Activated CD8-positive, alpha-beta T cell treated with anti-CD3 and anti-CD28 coated beads for 36 hours (primary cell): ENCODE data around the gene MRPL43. TPM values are rescaled to one million over a fixed set of nuclear protein-coding genes. Genes with fewer than 3 reads are reported as not detected.

Experiments
- ATAC-seq: fragments of 200-7000 bp; cut with Tn5 transposase; one replicate; pipeline ENCODE4 v1.10.0; 2021; ENCODE audit warnings: mild to moderate bottlenecking, moderate library complexity
- CTCF ChIA-PET: fragments of 350-600 bp; sonication (Branson Sonifier 250); formaldehyde crosslinking; loops from one replicate; lab custom pipeline; 2021; ENCODE audit warnings: antibody characterized with exemption; lab: Charles Lee
- POLR2A ChIA-PET: fragments of 350-600 bp; sonication (Branson Sonifier 250); formaldehyde crosslinking; loops from one replicate; lab custom pipeline; 2021; ENCODE audit warnings: antibody characterized with exemption; lab: Charles Lee
- DNase-seq: peaks from one replicate; pipeline ENCODE4 v3.0.0-alpha.2; 2020
- H3K27ac Mint-ChIP-seq: one replicate; pipeline ENCODE4 v1.8.0; 2021; ENCODE audit warnings: mild to moderate bottlenecking, mixed read lengths
- H3K27me3 Mint-ChIP-seq: one replicate; pipeline ENCODE4 v1.8.0; 2021; ENCODE audit warnings: mixed read lengths
- H3K36me3 Mint-ChIP-seq: one replicate; pipeline ENCODE4 v1.8.0; 2021; ENCODE audit warnings: low read depth, mixed read lengths
- H3K4me1 Mint-ChIP-seq: one replicate; pipeline ENCODE4 v1.8.0; 2021; ENCODE audit warnings: low read depth, mixed read lengths
- H3K4me3 Mint-ChIP-seq: one replicate; pipeline ENCODE4 v1.8.0; 2021; ENCODE audit warnings: mild to moderate bottlenecking, moderate library complexity, mixed read lengths
- H3K9me3 Mint-ChIP-seq: one replicate; pipeline ENCODE4 v1.8.0; 2021; ENCODE audit warnings: mixed read lengths
- intact Hi-C: fragments of 100-400 bp; cut with micrococcal nuclease; formaldehyde crosslinking; loops from one replicate; pipeline ENCODE4 v1.10.0; 2022
- total RNA-seq, 2 experiments: library from RNA; stranded (reverse); gene quantifications; one replicate each; pipeline ENCODE4 v1.2.3, GENCODE V29; 2021
- TF ChIP-seq, protein P1 (sequence below): fragments of 200-600 bp; IDR thresholded peaks from one replicate; pipeline ENCODE4 v1.8.0; 2022; ENCODE audit warnings: antibody characterized with exemption, mild to moderate bottlenecking

Gene MRPL43
- total RNA-seq, 2 experiments from 2014 or later: 46.0 to 50.9 TPM

GRCh38 chr10:101022967-101023705 lies 35.8 kb upstream of the MRPL43 start:
- Mint-ChIP-seq H3K36me3 (no peaks in the 10 kb centered on the region), H3K4me3 (no peak overlapping the region), H3K27ac (no peak overlapping the region), H3K9me3 (no peaks in the 10 kb centered on the region), H3K4me1 (peaks cover 7% of the 10 kb centered on the region), H3K27me3 (peaks cover 20% of the 10 kb centered on the region)
- POLR2A ChIA-PET: no interaction called here
- CTCF ChIA-PET: interaction anchor here (2.0 to 9.8 kb wide), 2 partner anchors 6 to 44 kb away, joined by 5 to 147 read pairs; no protein-coding TSS in a partner anchor
- ATAC-seq (no peak), DNase-seq (no peak)
- intact Hi-C loops: no loop called here
- TF ChIP-seq, protein P1, sequence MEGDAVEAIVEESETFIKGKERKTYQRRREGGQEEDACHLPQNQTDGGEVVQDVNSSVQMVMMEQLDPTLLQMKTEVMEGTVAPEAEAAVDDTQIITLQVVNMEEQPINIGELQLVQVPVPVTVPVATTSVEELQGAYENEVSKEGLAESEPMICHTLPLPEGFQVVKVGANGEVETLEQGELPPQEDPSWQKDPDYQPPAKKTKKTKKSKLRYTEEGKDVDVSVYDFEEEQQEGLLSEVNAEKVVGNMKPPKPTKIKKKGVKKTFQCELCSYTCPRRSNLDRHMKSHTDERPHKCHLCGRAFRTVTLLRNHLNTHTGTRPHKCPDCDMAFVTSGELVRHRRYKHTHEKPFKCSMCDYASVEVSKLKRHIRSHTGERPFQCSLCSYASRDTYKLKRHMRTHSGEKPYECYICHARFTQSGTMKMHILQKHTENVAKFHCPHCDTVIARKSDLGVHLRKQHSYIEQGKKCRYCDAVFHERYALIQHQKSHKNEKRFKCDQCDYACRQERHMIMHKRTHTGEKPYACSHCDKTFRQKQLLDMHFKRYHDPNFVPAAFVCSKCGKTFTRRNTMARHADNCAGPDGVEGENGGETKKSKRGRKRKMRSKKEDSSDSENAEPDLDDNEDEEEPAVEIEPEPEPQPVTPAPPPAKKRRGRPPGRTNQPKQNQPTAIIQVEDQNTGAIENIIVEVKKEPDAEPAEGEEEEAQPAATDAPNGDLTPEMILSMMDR: no peak

DNA sequence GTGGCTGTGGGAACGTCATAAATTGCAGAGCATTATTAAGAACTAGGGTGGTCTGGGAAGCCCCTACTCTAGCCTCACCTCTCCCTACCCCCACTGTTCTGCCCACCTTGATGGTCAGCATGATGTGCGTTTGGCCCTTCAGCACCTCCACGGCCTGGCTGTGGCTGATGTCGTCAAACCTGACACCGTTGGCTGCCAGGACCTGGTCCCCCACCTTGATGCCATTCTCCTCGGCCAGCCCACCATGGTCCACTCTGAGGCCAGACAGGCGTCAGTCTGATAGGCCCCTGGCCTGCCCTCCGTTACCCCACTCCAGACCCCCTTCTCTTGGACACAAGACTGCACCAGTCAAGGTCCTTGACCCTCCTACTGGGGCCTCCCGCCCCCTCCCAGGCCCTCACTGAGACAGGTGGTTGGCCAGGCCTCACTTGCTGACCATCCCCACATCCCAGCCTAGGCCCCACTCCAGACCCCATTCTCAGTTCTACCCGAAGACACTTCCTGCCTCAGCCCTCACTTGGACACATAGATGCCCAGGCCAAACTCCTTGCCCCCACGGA lies 34.5 kb upstream of the MRPL43 start:
- CTCF ChIA-PET: interaction anchor here (2.0 kb wide), 1 partner anchor 45 kb away, joined by 5 read pairs; no protein-coding TSS in a partner anchor
- no peak for ATAC-seq
- DNase-seq: no peak

DNA sequence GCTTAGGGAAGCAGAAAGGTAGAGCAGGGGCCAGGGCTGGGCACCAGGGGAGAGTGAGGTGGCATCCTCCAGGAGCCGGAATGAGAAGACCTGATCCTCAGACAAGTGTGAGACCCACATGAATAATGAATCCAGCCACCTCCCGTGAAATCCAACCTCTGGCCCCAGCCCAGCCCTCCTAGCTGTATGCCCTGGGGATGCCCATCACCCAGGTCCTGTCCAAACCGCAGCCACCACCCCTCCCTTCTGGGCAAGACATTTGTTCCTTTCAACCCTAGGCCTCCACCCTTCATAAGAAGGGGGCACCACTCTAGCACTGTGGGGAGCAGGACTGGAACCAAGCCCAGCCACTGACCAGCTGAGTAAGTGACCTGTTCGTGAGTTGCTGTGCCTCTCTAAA lies 33.9 kb upstream of the MRPL43 start:
- Mint-ChIP-seq H3K36me3 (no peaks in the 10 kb centered on the region), H3K27ac (no peak overlapping the region), H3K9me3 (no peaks in the 10 kb centered on the region), H3K4me3 (no peak overlapping the region), H3K27me3 (peaks cover 31% of the 10 kb centered on the region), H3K4me1 (peaks cover 7% of the 10 kb centered on the region)
- ATAC-seq (no peak), DNase-seq (no peak)
- TF ChIP-seq, protein P1: no peak
- ChIA-PET POLR2A (interaction anchor here (0.7 kb wide), 1 partner anchor 8 kb away, joined by 3 read pairs; no protein-coding TSS in a partner anchor), CTCF (interaction anchor here (2.0 kb wide), 1 partner anchor 46 kb away, joined by 5 read pairs; no protein-coding TSS in a partner anchor)
- intact Hi-C loops: no loop called here

More for the DNA sequence above, 34.5 kb upstream of the MRPL43 start:
- intact Hi-C loops: no loop called here
- Mint-ChIP-seq H3K4me3 (no peak overlapping the region), H3K36me3 (no peaks in the 10 kb centered on the region), H3K9me3 (no peaks in the 10 kb centered on the region), H3K27ac (no peak overlapping the region), H3K27me3 (peaks cover 26% of the 10 kb centered on the region), H3K4me1 (peaks cover 7% of the 10 kb centered on the region)
- POLR2A ChIA-PET: interaction anchor here (0.7 kb wide), 1 partner anchor 8 kb away, joined by 3 read pairs; no protein-coding TSS in a partner anchor
- TF ChIP-seq, protein P1: no peak

- TF ChIP-seq, protein P1: no peak
- Mint-ChIP-seq H3K9me3 (no peaks in the 10 kb centered on the region), H3K27me3 (peaks cover 35% of the 10 kb centered on the region), H3K27ac (no peak overlapping the region), H3K4me3 (no peak overlapping the region), H3K36me3 (no peaks in the 10 kb centered on the region), H3K4me1 (peaks cover 7% of the 10 kb centered on the region)
- ChIA-PET CTCF (interaction anchor here (1.7 to 7.3 kb wide), 5 partner anchors 7 to 47 kb away, joined by 4 to 178 read pairs (median 114); partner anchors contain the start of genes LZTS2, PDZD7 and SFXN3), POLR2A (no interaction called here)
- no peak for ATAC-seq
- no peak for DNase-seq
- intact Hi-C loops: no loop called here
These were observed 33.3 kb upstream of the MRPL43 start for GRCh38 chr10:101020427-101021075.
